ENCODE data around the gene PSME1.

DNA sequence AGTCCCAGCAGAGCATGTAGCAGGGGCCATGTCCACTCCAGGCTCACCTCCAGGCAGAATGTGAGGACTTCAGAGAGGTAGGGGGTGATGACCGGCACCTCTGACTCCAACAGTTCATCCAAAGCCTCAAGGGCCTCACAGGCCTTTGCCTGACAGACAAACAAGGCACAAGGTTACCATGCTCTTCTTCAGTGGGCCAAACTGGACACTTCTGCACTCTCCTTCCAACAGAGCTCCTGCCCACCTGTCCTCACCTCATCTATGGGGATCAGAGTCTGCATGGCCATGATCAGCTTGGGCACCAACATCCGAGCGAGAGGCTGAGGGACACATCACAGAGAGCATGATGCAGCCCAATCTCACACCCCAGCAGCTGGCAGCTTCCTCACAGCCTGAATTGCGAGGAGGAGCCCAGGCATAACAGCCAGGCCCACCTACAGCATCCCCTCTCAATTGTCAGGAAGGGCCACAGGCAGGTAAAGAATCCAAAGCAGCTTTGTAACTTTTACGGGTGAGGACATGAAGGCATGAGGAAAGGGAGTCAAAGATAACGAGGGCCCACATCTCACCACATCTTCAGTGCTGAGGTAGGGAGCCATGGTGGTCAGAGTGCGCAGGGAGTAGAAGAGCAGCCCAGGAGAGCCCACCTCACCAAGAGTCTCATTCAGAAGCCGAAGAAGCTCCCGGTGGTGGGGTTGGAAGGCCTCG lies 51.0 kb downstream of the PSME1 start:
- TF ChIP-seq CTCF (conservative IDR thresholded peaks at IDR 0.05; ENCODE audit: low read length), result no peak
- no peak for TF ChIP-seq EZH2phosphoT487 (IDR thresholded peaks at IDR 0.05; ENCODE audit: borderline replicate concordance)

Measured in Loucy (cell line).